GM23248 (cell line): ENCODE measurements around the gene CEP131.

ENCODE experiments used
- EZH2 ChIP-seq: fragments of 200-600 bp; sonication (generic); IDR thresholded peaks from 2 replicates; pipeline ENCODE4 v1.6.1; 2018; ENCODE audit warnings: antibody characterized with exemption, mild to moderate bottlenecking; ENCODE audit not compliant: insufficient read depth, poor library complexity, severe bottlenecking
- EZH2phosphoT487 ChIP-seq: fragments of 200-600 bp; sonication (generic); IDR thresholded peaks from 2 replicates; pipeline ENCODE4 v1.6.1; 2018; ENCODE audit warnings: antibody characterized with exemption, moderate library complexity, mild to moderate bottlenecking, low read depth; ENCODE audit not compliant: insufficient read depth

DNA sequence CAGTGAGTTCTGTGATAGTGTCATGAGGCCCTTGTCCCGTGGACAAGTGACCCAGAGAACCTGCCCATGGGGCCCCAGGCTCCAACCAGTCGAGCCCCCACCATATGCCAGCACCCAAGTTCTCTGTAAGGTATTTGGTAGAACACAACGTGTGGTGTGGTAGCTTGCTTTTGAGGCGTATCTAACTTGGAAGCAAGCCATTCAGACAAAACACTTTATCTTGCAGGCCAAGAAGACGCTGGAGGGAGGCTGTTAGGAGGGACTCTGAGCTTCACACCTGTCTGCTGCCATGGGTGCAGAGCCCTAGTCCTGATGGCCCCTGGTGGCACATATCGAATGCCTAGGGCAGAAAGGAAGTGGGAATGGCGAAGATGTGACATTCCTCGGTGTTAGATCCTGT, 18.0 kb upstream of the CEP131 start:
- TF ChIP-seq EZH2 (no peak), EZH2phosphoT487 (no peak)
